AG08396 (cell line): Measurements from ENCODE around the gene RGS19.

ENCODE experiments used
- DNase-seq: peaks from one replicate; pipeline ENCODE4 v3.0.0; 2012; ENCODE audit warnings: low spot score, mixed read lengths

Gene RGS19

DNA sequence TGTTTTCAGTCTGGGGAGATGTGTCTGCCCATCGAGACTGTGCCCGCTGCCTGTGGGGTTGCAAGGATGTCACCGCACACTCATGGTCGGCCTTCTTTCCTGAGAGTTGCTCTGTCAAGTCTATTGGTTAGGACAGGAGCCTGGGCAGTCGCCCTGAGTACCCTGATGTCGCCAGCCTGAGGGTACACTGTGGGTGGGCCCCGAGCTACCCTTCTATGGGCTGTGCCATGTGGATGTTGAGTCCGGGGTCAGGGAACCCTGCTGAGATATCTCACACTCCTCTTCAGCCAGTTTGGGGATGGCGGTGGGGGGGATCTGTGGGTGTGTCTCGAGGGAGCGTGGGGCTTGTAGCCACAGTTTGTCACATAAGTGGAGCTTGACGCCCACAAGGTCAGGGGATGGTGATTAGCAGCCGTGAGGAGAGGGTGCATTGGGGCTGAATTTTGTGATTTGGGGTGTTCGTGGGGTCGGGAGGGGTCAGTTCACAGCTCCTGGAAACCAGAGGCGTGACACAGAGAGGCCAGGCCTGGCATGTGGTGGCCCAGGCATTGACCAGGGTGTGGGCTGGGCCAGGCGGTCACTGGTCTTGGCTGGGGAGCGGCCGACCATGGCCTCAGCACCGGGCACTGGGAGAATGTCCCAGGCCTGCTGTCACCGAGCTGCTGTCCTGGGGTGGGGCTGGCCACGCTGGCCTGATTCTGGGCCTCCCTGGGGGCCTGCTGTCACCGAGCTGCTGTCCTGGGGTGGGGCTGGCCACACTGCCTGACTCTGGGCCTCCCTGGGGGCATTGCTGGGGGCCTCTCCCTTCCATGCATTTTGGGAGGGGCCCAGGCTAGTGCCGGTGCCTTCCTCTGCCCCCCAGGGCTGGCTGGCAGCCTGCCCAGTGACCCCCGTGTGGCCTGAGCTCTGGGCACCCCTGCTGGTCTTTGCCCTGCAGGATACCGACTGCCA, 29.7 kb upstream of the RGS19 start:
- DNase-seq, result no peak

DNA sequence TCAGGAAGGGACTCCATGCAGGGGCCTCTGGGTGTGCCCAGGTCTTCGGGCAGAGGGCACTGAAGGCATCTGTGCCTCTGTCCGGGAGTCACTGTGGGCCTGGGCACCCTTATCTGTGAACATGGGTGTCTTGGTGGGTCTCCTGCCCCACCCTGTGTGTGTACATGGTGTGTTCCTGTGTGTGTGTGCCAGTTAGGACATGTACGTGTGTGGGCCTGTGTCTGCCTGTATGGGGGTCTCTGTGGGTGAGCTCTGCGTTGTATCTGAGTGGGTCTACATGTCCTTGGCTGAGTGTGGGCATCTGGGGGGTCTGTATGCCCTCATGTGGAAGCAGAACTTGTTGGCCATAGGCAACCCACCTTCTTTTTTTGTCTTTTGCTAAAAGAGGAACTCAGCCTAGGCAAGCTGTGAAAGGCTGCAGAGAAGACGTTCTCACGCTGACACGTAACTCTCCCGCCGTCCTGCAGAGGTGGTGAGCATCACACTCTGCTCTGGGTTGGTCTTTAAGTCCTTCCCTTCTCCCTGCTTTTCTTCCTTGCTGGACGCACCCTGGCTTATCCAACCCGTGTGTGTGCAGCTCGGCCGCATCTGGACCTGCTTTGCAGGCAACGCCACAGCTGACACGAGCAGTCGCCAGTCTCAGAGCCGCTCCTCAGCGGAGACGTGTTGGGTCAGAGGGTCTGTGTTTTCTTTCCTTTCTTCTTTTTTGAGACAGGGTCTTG, 28.6 kb upstream of the RGS19 start:
- DNase-seq, result no peak

- DNase-seq, result no peak
Observed at GRCh38 chr20:64106981-64107735, 27.8 kb upstream of the RGS19 start, which contains the start of gene NPBWR2. NPBWR2 (minus strand) TSS chr20:64107565; CDS start chr20:64106831, 734 bp downstream.

DNA sequence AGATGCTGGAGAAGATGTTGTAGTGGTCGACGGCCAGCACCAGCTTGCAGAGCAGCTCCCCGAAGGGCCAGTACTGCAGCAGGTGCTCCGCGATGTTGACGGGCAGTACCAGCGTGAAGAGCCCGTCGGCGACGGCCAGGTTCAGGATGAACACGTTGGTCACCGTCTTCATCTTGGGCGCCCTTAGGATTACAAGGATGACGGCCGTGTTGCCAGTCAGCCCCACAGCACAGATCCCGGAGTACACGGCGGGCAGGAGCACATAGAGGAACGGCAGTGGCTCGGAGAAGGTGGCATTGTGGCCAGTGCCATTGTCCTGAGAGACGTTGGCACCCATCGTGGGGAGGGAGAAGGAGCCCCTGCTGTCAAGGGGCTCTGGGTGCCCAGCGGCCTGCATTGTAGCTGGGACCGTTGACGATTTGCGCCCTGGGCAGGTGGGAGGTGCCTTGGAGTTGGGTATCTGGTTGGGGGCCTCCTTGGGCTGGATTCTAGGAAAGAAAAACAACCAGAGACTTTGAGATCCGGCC, 27.2 kb upstream of the RGS19 start:
- no peak for DNase-seq

- no peak for DNase-seq
Observed at GRCh38 chr20:64105846-64106434, 26.6 kb upstream of the RGS19 start.

- DNase-seq, result no peak
Observed at GRCh38 chr20:64104667-64105451, 25.5 kb upstream of the RGS19 start.

DNA sequence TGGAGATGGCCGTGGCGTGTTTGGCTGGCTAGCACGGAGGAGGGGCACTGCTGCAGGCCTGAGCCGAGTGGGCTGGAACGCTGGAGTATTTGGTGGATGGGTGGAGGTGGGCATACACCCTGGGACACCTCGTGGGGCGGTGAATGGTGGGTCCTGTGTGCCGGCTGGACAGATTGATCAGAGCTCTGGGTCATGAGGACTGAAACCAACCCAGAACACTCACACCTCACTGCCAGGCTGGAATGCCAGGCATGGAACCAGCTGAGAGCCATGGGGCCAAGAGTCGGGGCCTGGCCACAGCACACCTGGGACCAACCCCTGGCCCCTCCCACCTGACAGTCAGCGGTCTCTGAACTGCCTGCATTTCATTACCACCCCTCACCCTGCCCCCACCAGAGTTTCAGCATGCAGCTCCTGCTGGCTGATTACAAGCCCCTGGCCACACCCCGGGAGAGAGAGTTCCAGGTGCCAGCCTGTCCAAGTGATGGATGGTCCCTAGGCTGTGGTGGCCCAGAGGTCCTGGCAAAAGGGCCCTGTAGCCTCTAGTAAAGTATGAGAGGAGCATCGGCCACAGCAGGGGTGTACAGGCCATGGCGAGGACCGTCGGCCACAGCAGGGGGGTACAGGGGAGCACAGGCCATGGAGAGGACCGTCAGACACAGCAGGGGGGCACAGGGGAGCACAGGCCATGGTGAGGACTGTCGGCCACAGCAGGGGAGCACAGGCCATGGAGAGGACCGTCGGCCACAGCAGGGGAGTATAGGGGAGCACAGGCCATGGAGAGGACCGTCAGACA, 24.8 kb upstream of the RGS19 start:
- DNase-seq, result no peak

DNA sequence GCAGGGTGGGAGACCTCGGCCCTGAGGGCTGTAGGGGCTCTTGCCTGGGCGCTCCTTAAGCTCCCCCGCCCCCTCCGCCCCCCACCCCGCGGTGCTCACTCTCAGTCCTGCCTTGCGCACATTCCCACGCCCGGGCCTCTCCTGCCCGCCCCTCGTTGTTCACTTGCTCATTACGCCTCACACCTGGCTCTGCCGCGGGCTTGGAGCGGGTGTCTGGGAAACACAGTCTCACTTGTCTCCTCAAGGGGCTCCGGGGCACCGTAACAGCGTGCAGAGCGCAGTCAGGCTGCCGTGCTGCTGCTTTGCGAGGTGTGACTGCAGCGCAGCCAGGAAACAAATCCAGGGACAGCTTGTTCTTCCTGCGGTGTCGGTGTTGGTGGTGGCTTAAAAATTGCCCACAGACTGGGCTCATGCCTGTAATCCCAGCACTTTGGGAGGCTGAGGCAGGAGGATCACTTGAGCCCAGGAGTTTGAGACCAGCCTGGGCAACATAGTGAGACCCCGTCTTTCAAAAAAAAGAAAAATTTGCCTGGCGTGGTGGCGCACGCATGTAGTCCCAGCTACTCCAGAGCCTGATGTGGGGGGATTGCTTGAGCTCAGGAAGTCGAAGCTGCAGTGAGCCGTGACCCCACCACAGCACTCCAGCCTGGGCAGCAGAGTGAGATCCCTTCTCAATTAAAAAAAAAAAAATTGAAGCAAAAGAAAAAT, 23.5 kb upstream of the RGS19 start:
- DNase-seq, result no peak

- peak; percentile 64 for DNase-seq
Observed at GRCh38 chr20:64101731-64102621, 22.7 kb upstream of the RGS19 start.

DNA sequence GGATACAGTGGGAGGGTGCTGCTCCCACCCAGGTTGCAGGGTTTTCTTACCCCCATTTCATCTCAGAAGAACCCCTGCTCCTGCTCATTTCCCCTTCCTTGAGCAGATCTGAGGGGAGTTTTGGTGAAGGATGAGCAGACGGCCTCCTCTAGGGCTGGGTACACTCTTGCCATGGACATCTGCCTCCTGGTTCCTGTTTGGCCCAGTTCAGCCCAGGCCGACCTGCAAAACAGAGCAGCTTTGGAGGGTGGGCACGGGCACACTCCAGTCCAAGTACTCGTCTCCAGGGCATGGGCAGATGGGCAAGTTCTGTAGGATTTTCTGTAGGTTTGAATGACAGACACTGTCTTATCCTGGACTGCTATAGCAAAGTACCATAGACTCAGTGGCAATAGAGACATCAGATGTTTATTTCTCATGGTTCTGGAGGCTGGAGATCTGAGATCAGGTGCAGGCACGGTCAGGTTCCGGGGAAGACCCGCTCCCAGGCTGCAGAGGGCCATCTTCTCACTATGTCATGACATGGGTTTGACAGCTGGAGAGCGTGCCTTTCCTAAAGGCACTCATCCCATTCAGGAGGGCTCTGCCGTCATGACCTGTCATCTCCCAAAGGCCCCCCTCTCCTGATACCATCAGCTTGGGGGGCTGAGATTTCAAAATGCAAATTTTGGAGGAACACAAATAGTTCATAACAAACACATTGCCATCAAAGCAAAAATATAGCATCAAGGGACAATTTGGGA, 21.8 kb upstream of the RGS19 start:
- DNase-seq, result no peak

- no peak for DNase-seq
Observed at GRCh38 chr20:64100566-64100888, 21.2 kb upstream of the RGS19 start.

DNA sequence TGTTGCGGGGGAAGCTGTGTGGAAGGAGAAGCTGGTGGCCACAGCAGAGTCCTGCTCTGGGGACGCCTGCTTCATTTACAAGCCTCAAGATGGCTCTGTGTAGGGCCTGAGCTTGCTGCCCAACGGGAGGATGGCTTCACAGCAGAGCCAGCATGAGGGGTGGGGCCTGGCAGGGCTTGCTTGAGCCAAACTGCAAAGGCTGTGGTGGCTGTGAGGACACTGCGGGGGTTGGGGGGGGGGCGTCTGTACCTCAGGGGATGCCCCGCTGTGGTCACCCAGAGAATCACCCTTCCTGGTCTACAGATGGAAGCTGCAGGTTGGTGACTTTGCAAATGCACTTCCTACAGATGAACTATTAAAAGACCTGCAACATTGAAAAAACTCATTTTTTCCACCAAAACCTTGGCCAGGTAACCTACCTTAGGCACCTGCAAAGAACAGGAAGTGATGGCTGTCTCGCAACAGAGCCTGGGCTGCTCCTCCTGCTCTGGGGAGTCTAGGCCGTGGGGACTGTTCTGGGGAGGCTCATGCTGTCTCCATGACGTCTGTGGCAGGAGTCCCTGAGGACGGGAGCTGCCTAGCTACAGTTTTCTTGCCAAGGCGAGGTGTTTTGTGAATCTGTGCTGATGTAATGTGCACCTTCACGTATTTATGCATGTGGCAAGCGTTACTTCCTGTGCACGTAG, 20.7 kb upstream of the RGS19 start:
- DNase-seq, result no peak

GRCh38 chr20:64099086-64099786, 19.9 kb upstream of the RGS19 start:
- DNase-seq, result no peak

GRCh38 chr20:64098471-64099013, 19.2 kb upstream of the RGS19 start:
- no peak for DNase-seq

DNA sequence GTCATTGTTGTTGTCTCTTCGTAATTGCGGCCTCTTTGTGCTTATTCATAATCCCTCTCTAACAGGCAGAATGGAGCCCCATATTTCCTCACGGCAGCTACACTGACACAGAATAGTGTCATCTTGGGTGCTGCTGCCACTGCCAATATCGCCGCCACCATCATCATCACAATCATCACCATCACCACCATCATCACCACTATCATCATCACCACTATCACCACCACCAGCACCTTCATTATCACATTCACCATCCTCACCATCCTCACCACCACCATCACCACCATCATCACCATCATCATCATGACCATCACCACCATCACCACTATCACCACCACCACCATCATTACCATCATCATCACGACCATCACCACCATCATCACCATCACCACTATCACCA, 17.2 kb upstream of the RGS19 start:
- DNase-seq, result no peak

DNA sequence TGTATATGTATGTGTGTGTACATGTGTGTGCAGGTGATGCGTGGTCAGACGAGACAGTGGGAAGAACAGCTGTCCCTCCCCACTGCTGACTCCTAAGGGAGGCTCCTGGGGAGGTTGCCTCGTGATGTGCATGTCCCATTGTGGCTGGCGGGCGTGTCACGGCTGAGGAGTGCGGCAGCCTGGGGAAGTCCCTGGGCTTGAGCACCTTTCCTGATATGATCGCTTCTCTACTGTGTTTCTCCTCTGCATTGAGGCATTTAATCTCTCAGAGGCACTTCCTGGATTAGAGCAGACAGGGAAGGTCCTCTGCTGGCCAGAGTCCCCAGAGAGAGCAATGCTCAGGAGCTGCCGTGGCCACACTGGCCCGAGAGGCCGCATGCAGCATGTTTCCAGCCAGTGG, 16.6 kb upstream of the RGS19 start:
- DNase-seq, result no peak
